Sciatic nerve (tissue), 2 donors: ENCODE results near the gene SFRP4. TPM values are rescaled to one million over a fixed set of nuclear protein-coding genes. Genes with fewer than 3 reads are reported as not detected.
A peak's percentile ranks its signal among the peaks of the same experiment; 100 is the strongest.

Source experiments
- ATAC-seq: fragments of 200-7000 bp; cut with Tn5 transposase; one replicate; pipeline ENCODE4 v1.9.1; 2020; ENCODE audit warnings: mild to moderate bottlenecking, moderate library complexity
- DNase-seq: peaks from one replicate; pipeline ENCODE4 v3.0.0-alpha.2; 2020; ENCODE audit warnings: low spot score
- intact Hi-C: fragments of 100-400 bp; cut with DNase I; formaldehyde crosslinking; loops from one replicate; pipeline ENCODE4 v1.14.2; 2022
- total RNA-seq: library from RNA; stranded (reverse); fragmentation: NEBNext Ultra II Directional; extraction: Animal tissue kit (Norgen Biotek cat#: 25700); gene quantifications from one replicate; pipeline ENCODE4 v1.2.1, GENCODE V29; 2021
- donor health status: DM: no; HTN: no; CAD: no.
- donor health status: DM: no; HTN: no; CAD: no.

SFRP4 gene
- total RNA-seq, 1 donor from 2014 or later, result 261 TPM

GRCh38 chr7:37928878-37929277 lies 12.3 kb upstream of the SFRP4 start:
- DNase-seq (no peak), ATAC-seq (no peak)
- intact Hi-C loops, result loop anchor here (10.0 kb wide), 1 partner anchor 176 kb away; no protein-coding TSS in a partner anchor

- no peak for DNase-seq
- intact Hi-C loops, result loop anchor here (10.0 kb wide), 1 partner anchor 177 kb away; no protein-coding TSS in a partner anchor
- peak; percentile 78 for ATAC-seq
These were observed 11.3 kb upstream of the SFRP4 start for GRCh38 chr7:37927773-37928444.

- no peak for DNase-seq
- no peak for ATAC-seq
- intact Hi-C loops, result loop anchor here (10.0 kb wide), 1 partner anchor 179 kb away; no protein-coding TSS in a partner anchor
These were observed 9.0 kb upstream of the SFRP4 start for GRCh38 chr7:37925620-37926019.

GRCh38 chr7:37924491-37925041 lies 7.9 kb upstream of the SFRP4 start:
- DNase-seq, result no peak
- no peak for ATAC-seq
- intact Hi-C loops, result loop anchor here (10.0 kb wide), 1 partner anchor 180 kb away; no protein-coding TSS in a partner anchor

GRCh38 chr7:37923996-37924395 lies 7.4 kb upstream of the SFRP4 start:
- ATAC-seq (no peak), DNase-seq (no peak)
- intact Hi-C loops, result loop anchor here (10.0 kb wide), 1 partner anchor 181 kb away; no protein-coding TSS in a partner anchor

GRCh38 chr7:37921876-37922275 lies 5.3 kb upstream of the SFRP4 start:
- no peak for ATAC-seq
- DNase-seq, result no peak
- intact Hi-C loops, result loop anchor here (10.0 kb wide), 1 partner anchor 183 kb away; no protein-coding TSS in a partner anchor

GRCh38 chr7:37920849-37921805 lies 4.5 kb upstream of the SFRP4 start:
- ATAC-seq (peak; percentile 69), DNase-seq (peak; percentile 67)
- intact Hi-C loops, result loop anchor here (10.0 kb wide), 1 partner anchor 184 kb away; no protein-coding TSS in a partner anchor

GRCh38 chr7:37920305-37920848 lies 3.8 kb upstream of the SFRP4 start, which contains the start of gene EPDR1:
Gene EPDR1, plus strand, starts transcription at chr7:37920640. Its CDS starts 300 bp downstream, at chr7:37920940.
- DNase-seq (peak; percentile 79), ATAC-seq (no peak)
- intact Hi-C loops, result loop anchor here (10.0 kb wide), 1 partner anchor 184 kb away; no protein-coding TSS in a partner anchor

GRCh38 chr7:37918526-37918925 lies 1.9 kb upstream of the SFRP4 start:
- no peak for ATAC-seq
- DNase-seq, result no peak
- intact Hi-C loops, result no loop called here

GRCh38 chr7:37916017-37916672 lies 472 bp downstream of the SFRP4 start:
- peak; percentile 40 for ATAC-seq
- intact Hi-C loops, result no loop called here
- DNase-seq, result peak; percentile 69

- intact Hi-C loops, result no loop called here
- no peak for ATAC-seq
These were observed 1.2 kb downstream of the SFRP4 start for GRCh38 chr7:37915438-37915837.

GRCh38 chr7:37912756-37913155 lies 3.9 kb downstream of the SFRP4 start:
- ATAC-seq (no peak), DNase-seq (no peak)
- intact Hi-C loops, result no loop called here

More at GRCh38 chr7:37915438-37915837, 1.2 kb downstream of the SFRP4 start:
- peak; percentile 75 for DNase-seq

GRCh38 chr7:37908221-37908788 lies 8.3 kb downstream of the SFRP4 start:
- ATAC-seq, result no peak
- intact Hi-C loops, result no loop called here
- DNase-seq, result no peak

- ATAC-seq (peak; percentile 74), DNase-seq (no peak)
- intact Hi-C loops, result no loop called here
These were observed 14.6 kb downstream of the SFRP4 start for GRCh38 chr7:37901890-37902524.

GRCh38 chr7:37901236-37901827 lies 15.3 kb downstream of the SFRP4 start:
- ATAC-seq (peak; percentile 82), DNase-seq (no peak)
- intact Hi-C loops, result no loop called here

GRCh38 chr7:37899712-37900247 lies 16.8 kb downstream of the SFRP4 start:
- intact Hi-C loops, result no loop called here
- no peak for ATAC-seq
- no peak for DNase-seq

- no peak for ATAC-seq
- DNase-seq, result no peak
- intact Hi-C loops, result no loop called here
These were observed 21.9 kb downstream of the SFRP4 start for GRCh38 chr7:37894671-37895070.
